ENCODE results near the gene SYNDIG1.

DNA sequence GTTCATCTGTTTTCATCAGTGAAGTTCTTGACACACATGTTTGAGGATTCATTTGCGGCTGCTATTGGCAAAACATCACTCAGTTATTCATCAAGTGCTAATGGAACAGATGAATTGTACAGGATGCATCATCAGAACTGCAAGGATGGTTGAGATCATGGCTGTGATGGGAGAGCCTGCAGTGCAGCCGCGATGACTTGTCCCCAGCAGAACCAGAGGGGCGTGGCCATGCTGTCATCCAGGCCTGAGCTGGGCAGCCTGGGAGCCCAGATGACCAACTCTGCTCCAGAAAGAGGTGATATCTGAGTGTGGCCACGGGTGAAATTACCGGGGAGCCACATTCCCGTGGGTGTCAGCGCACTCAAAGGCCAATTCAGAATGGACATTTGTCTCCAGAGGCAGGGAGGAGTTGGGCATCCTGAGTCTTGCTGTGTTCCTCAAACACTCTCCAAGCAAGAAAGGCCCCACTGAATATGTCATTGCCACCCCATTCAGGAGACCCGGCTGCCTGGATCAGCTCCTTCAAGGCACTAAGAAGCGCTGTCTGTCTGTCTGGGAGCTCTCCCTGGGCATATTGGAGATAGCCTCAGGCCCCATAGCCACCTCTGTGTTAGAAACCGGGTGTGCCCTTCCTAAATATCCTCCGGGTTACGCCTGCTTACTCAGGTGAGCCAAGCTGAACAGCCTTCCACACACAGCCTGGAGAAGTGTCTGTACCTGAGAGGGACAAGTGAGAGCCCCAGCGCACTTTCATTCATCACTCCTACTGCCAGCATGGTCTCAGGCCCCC, 66.7 kb downstream of the SYNDIG1 start:
- TF ChIP-seq, protein P1, sequence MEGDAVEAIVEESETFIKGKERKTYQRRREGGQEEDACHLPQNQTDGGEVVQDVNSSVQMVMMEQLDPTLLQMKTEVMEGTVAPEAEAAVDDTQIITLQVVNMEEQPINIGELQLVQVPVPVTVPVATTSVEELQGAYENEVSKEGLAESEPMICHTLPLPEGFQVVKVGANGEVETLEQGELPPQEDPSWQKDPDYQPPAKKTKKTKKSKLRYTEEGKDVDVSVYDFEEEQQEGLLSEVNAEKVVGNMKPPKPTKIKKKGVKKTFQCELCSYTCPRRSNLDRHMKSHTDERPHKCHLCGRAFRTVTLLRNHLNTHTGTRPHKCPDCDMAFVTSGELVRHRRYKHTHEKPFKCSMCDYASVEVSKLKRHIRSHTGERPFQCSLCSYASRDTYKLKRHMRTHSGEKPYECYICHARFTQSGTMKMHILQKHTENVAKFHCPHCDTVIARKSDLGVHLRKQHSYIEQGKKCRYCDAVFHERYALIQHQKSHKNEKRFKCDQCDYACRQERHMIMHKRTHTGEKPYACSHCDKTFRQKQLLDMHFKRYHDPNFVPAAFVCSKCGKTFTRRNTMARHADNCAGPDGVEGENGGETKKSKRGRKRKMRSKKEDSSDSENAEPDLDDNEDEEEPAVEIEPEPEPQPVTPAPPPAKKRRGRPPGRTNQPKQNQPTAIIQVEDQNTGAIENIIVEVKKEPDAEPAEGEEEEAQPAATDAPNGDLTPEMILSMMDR (IDR thresholded peaks at IDR 0.05) = no peak
- TF ChIP-seq POLR2A (IDR thresholded peaks at IDR 0.05) = no peak
